Measurements from ENCODE around the gene FAM120AOS. TPM values are rescaled to one million over a fixed set of nuclear protein-coding genes. Genes with fewer than 3 reads are reported as not detected.

FAM120AOS gene
- total RNA-seq, 4 donors from 2014 or later = 51.7 to 80.3 (median 58.4) TPM

DNA sequence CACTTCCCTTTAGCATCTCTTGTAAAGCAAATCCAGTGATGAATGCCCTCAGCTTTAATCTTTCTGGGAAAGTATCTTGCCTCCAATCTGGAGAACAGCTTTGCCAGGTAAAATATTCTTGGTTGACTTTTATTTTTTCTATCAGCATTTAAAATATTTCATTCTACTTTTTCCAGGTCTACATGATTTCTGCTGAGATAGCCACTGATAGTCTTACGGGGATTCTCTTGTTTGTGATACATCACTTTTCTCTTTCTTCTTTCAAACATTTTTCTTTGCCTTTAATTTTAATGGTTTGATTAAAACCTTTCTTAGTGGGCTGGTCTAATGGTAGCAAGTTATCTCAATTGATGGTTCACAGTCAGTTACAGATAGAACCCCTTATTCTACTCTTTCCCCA, 35.8 kb downstream of the FAM120AOS start:
- 93 to 100% methylated on average over 1 of the region's 1 CpG for WGBS, 2 donors (ENCODE audit: low coverage in 1 of 2)
- no peak overlapping the region for H3K4me3 ChIP-seq
- TF ChIP-seq POLR2AphosphoS5 (IDR thresholded peaks at IDR 0.05) (no peak), EP300 (IDR thresholded peaks at IDR 0.05) (no peak), CTCF (IDR thresholded peaks at IDR 0.05) (no peak), POLR2A (IDR thresholded peaks at IDR 0.05) (no peak)
- H3K4me1 ChIP-seq = peaks cover 0 to 2% (median 0%) of the 10 kb centered on the region in 3 donors
- no peaks in the 10 kb centered on the region for H3K27me3 ChIP-seq
- peaks cover 0 to 34% (median 1%) of the 10 kb centered on the region in 3 donors for H3K9me3 ChIP-seq
- no peak overlapping the region for H3K27ac ChIP-seq
- H3K36me3 ChIP-seq = no peaks in the 10 kb centered on the region
- ATAC-seq = no peak

GRCh38 chr9:93416530-93417235, 36.7 kb downstream of the FAM120AOS start:
- no peaks in the 10 kb centered on the region for H3K27me3 ChIP-seq
- no peak for ATAC-seq
- no peak overlapping the region for H3K4me3 ChIP-seq
- WGBS, 2 donors (ENCODE audit: low coverage in 1 of 2) = no CpG with 5 or more reads among the region's 8 CpGs
- TF ChIP-seq POLR2A (IDR thresholded peaks at IDR 0.05) = no peak
- no peak for TF ChIP-seq EP300 (IDR thresholded peaks at IDR 0.05)
- no peak for TF ChIP-seq CTCF (IDR thresholded peaks at IDR 0.05)
- H3K36me3 ChIP-seq = no peaks in the 10 kb centered on the region
- no peak overlapping the region for H3K27ac ChIP-seq
- no peaks in the 10 kb centered on the region for H3K4me1 ChIP-seq
- H3K9me3 ChIP-seq = peaks cover 0 to 34% (median 1%) of the 10 kb centered on the region in 3 donors

- no peak overlapping the region for H3K27ac ChIP-seq
- TF ChIP-seq CTCF (IDR thresholded peaks at IDR 0.05) (no peak), EP300 (IDR thresholded peaks at IDR 0.05) (no peak), POLR2A (IDR thresholded peaks at IDR 0.05) (no peak), POLR2AphosphoS5 (IDR thresholded peaks at IDR 0.05) (no peak)
- WGBS, 2 donors (ENCODE audit: low coverage in 1 of 2) = 66 to 67% methylated on average over 2 of the region's 2 CpGs
- H3K9me3 ChIP-seq = peaks cover 0 to 34% (median 1%) of the 10 kb centered on the region in 3 donors
- no peak for ATAC-seq
- H3K36me3 ChIP-seq = no peaks in the 10 kb centered on the region
- H3K4me1 ChIP-seq = no peaks in the 10 kb centered on the region
- H3K27me3 ChIP-seq = no peaks in the 10 kb centered on the region
- H3K4me3 ChIP-seq = no peak overlapping the region
These were observed 38.1 kb downstream of the FAM120AOS start for GRCh38 chr9:93415176-93415690.

- TF ChIP-seq CTCF (IDR thresholded peaks at IDR 0.05) (no peak), POLR2A (IDR thresholded peaks at IDR 0.05) (no peak), POLR2AphosphoS5 (IDR thresholded peaks at IDR 0.05) (no peak), EP300 (IDR thresholded peaks at IDR 0.05) (no peak)
- H3K4me3 ChIP-seq = no peak overlapping the region
- H3K36me3 ChIP-seq = no peaks in the 10 kb centered on the region
- H3K27me3 ChIP-seq = no peaks in the 10 kb centered on the region
- H3K27ac ChIP-seq = no peak overlapping the region
- H3K4me1 ChIP-seq = no peaks in the 10 kb centered on the region
- peaks cover 0 to 20% (median 0%) of the 10 kb centered on the region in 3 donors for H3K9me3 ChIP-seq
- ATAC-seq = no peak
These were observed 39.9 kb downstream of the FAM120AOS start for GRCh38 chr9:93413530-93413929.

GRCh38 chr9:93406371-93406770, 47.0 kb downstream of the FAM120AOS start:
- Histone ChIP-seq H3K36me3 (no peaks in the 10 kb centered on the region), H3K27me3 (peaks cover 7% of the 10 kb centered on the region), H3K27ac (no peak overlapping the region), H3K4me1 (no peaks in the 10 kb centered on the region), H3K9me3 (no peaks in the 10 kb centered on the region), H3K4me3 (no peak overlapping the region)
- WGBS, 2 donors (ENCODE audit: low coverage in 1 of 2) = 91 to 92% methylated on average over 4 to 5 of the region's 5 CpGs
- TF ChIP-seq CTCF (IDR thresholded peaks at IDR 0.05) = no peak
- TF ChIP-seq POLR2A (IDR thresholded peaks at IDR 0.05) = no peak
- TF ChIP-seq POLR2AphosphoS5 (IDR thresholded peaks at IDR 0.05) = no peak
- no peak for TF ChIP-seq EP300 (IDR thresholded peaks at IDR 0.05)
- no peak for ATAC-seq
